Measurements from ENCODE around the gene ACSL5. TPM values are rescaled to one million over a fixed set of nuclear protein-coding genes. Genes with fewer than 3 reads are reported as not detected.
"Not testable (repeated sequence)": the region's sequence is repeated elsewhere in the genome, so short reads cannot be mapped to it uniquely, and the experiment has no call there.

ACSL5 gene
- total RNA-seq, 4 donors from 2014 or later = 2.2 to 7.0 (median 4.4) TPM

- no peak overlapping the region for H3K4me3 ChIP-seq (ENCODE audit: low read depth, poor library complexity, severe bottlenecking)
- intact Hi-C loops (cut with DNase I; ENCODE audit: low total_unique reads) = no loop called here
- no peak for DNase-seq (ENCODE audit: low spot score in 2 of 2)
- TF ChIP-seq POLR2A (IDR thresholded peaks at IDR 0.05) = no peak
- TF ChIP-seq CTCF (IDR thresholded peaks at IDR 0.05) = no peak
- WGBS, 2 donors = 68 to 75% methylated on average over 8 of the region's 8 CpGs
These were observed 1.0 kb downstream of the ACSL5 start for GRCh38 chr10:112374724-112375541.

- 37 to 41% methylated on average over 16 of the region's 16 CpGs for WGBS, 2 donors
- no peak for DNase-seq (ENCODE audit: low spot score in 2 of 2)
- intact Hi-C loops (cut with DNase I; ENCODE audit: low total_unique reads) = no loop called here
- H3K4me3 ChIP-seq (ENCODE audit: low read depth, poor library complexity, severe bottlenecking) = peak overlapping the region; percentile 2
- TF ChIP-seq POLR2A (IDR thresholded peaks at IDR 0.05) = no peak
- TF ChIP-seq CTCF (IDR thresholded peaks at IDR 0.05) = no peak
These were observed 1.9 kb downstream of the ACSL5 start for GRCh38 chr10:112375721-112376395.

GRCh38 chr10:112376396-112376790 is 2.5 kb downstream of the ACSL5 start:
- 73 to 88% methylated on average over 11 of the region's 11 CpGs for WGBS, 2 donors

GRCh38 chr10:112377116-112377515 is 3.2 kb downstream of the ACSL5 start:
- DNase-seq (ENCODE audit: low spot score in 2 of 2); H3K4me3 ChIP-seq (ENCODE audit: low read depth, poor library complexity, severe bottlenecking); intact Hi-C loops (cut with DNase I; ENCODE audit: low total_unique reads): not testable (repeated sequence)
- WGBS, 2 donors = 95 to 97% methylated on average over 9 of the region's 9 CpGs

More at GRCh38 chr10:112376396-112376790, 2.5 kb downstream of the ACSL5 start:
- intact Hi-C loops (cut with DNase I; ENCODE audit: low total_unique reads) = no loop called here
- H3K4me3 ChIP-seq (ENCODE audit: low read depth, poor library complexity, severe bottlenecking) = peak overlapping the region; percentile 2
- no peak for TF ChIP-seq CTCF (IDR thresholded peaks at IDR 0.05)
- no peak for TF ChIP-seq POLR2A (IDR thresholded peaks at IDR 0.05)
- no peak for DNase-seq (ENCODE audit: low spot score in 2 of 2)

GRCh38 chr10:112379635-112380296 is 5.8 kb downstream of the ACSL5 start:
- H3K4me3 ChIP-seq (ENCODE audit: low read depth, poor library complexity, severe bottlenecking) = no peak overlapping the region
- DNase-seq (ENCODE audit: low spot score in 2 of 2) = no peak
- TF ChIP-seq CTCF (IDR thresholded peaks at IDR 0.05) = no peak
- no peak for TF ChIP-seq POLR2A (IDR thresholded peaks at IDR 0.05)
- intact Hi-C loops (cut with DNase I; ENCODE audit: low total_unique reads) = no loop called here
- 74 to 77% methylated on average over 8 of the region's 8 CpGs for WGBS, 2 donors

Measured in lower leg skin (tissue), 4 donors.